GM12891 (cell line): ENCODE measurements around the gene EYA2.
"Not testable (repeated sequence)": the region's sequence is repeated elsewhere in the genome, so short reads cannot be mapped to it uniquely, and the experiment has no call there.

Source experiments
- DNase-seq: peaks from one replicate; pipeline ENCODE4 v3.0.0; 2011; ENCODE audit warnings: low spot score; ENCODE audit not compliant: insufficient read length
- FAIRE-seq: peaks from 2 replicates; lab custom pipeline; 2011; peaks lifted over from hg19 to GRCh38; lab: Jason Lieb, UNC
- PAX5 ChIP-seq: IDR thresholded peaks from 2 replicates; pipeline ENCODE4 v1.6.1; 2011; ENCODE audit warnings: low read length, moderate library complexity, mild to moderate bottlenecking; ENCODE audit not compliant: insufficient read depth, severe bottlenecking
- POLR2A ChIP-seq: IDR thresholded peaks from 2 replicates; pipeline ENCODE4 v1.6.1; 2011; ENCODE audit warnings: low read depth, low read length, control low read depth
- POLR2AphosphoS5 ChIP-seq: IDR thresholded peaks from 2 replicates; pipeline ENCODE4 v1.6.1; 2011; ENCODE audit warnings: low read depth, low read length, control low read depth
- POU2F2 ChIP-seq: IDR thresholded peaks from 2 replicates; pipeline ENCODE4 v1.6.1; 2011; ENCODE audit warnings: low read depth, mild to moderate bottlenecking, control low read depth, low read length, moderate library complexity
- SPI1 ChIP-seq: IDR thresholded peaks from 2 replicates; pipeline ENCODE4 v1.6.1; 2011; ENCODE audit warnings: low read depth, low read length, control low read depth
- TAF1 ChIP-seq: IDR thresholded peaks from 2 replicates; pipeline ENCODE4 v1.6.1; 2011; ENCODE audit warnings: low read depth, low read length, control low read depth

The EYA2 gene

GRCh38 chr20:46951405-46951804 lies 56.8 kb downstream of the EYA2 start:
- DNase-seq (no peak), FAIRE-seq (no peak)
- no peak for TF ChIP-seq POLR2A
- no peak for TF ChIP-seq TAF1
- TF ChIP-seq POU2F2 = no peak
- no peak for TF ChIP-seq POLR2AphosphoS5
- no peak for TF ChIP-seq PAX5
- no peak for TF ChIP-seq SPI1

GRCh38 chr20:46951840-46952497 lies 57.3 kb downstream of the EYA2 start:
- TF ChIP-seq PAX5 (no peak), TAF1 (no peak), SPI1 (no peak), POU2F2 (no peak), POLR2A (no peak), POLR2AphosphoS5 (no peak)
- DNase-seq (no peak), FAIRE-seq (no peak)

DNA sequence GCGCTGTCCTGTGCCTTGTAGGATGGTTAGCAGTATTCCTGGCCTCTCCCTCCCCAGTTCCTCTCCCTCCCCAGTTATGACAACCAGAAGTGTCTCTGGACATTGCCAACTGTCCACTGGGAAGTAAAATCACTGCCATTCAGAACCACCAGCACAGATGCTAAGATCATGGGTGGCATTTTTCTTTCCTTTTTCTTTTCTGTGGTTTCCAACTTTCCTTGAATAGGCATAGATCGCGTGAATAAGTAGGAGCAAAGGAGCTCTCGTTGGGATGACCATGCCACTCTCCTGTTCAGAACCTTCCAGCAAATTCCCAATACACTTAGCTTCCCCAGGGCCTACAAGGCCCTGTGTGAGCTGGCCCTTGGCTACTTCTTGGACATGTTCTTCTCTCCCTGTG lies 59.0 kb downstream of the EYA2 start:
- TF ChIP-seq SPI1 = no peak
- no peak for TF ChIP-seq POU2F2
- TF ChIP-seq POLR2A = no peak
- no peak for TF ChIP-seq TAF1
- no peak for TF ChIP-seq POLR2AphosphoS5
- no peak for TF ChIP-seq PAX5
- no peak for FAIRE-seq

DNA sequence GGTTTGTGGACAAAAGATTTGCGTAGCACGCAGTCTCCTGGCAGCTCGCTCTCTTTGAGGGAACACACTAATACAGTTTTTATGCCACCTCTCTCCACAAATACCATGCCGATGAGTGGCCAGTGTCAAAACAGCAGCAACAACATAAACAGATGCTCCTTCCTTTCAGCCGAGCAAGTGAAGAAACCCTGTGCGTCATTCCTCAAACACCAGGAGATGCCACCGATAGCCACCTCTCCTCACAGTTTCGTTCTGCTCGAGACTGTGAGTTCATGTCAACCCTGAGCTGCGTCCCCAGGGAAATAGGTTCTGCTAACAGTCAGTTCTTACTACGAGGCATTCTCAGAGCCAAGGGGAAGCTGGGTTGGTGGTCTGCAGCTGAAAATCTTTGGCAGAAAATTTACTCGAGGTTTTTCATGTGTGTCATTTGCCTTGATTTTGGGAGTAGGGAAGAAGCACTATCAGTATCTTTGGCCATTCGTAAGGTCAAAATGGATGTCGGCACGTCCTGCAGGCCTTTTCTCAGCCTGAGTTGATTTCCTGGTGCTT lies 59.9 kb downstream of the EYA2 start:
- TF ChIP-seq TAF1 (no peak), SPI1 (no peak), POLR2A (no peak), POLR2AphosphoS5 (no peak), PAX5 (no peak), POU2F2 (no peak)
- DNase-seq = no peak
- FAIRE-seq = no peak

More for the DNA sequence above, 59.0 kb downstream of the EYA2 start:
- DNase-seq = no peak

GRCh38 chr20:46955601-46956556 lies 61.2 kb downstream of the EYA2 start:
- no peak for TF ChIP-seq SPI1
- no peak for TF ChIP-seq POU2F2
- TF ChIP-seq POLR2AphosphoS5 = no peak
- TF ChIP-seq POLR2A = no peak
- TF ChIP-seq TAF1 = no peak
- TF ChIP-seq PAX5 = no peak
- FAIRE-seq (no peak), DNase-seq (no peak)

GRCh38 chr20:46959081-46959692 lies 64.5 kb downstream of the EYA2 start:
- TF ChIP-seq PAX5 = no peak
- TF ChIP-seq TAF1 = no peak
- no peak for DNase-seq
- FAIRE-seq = no peak

DNA sequence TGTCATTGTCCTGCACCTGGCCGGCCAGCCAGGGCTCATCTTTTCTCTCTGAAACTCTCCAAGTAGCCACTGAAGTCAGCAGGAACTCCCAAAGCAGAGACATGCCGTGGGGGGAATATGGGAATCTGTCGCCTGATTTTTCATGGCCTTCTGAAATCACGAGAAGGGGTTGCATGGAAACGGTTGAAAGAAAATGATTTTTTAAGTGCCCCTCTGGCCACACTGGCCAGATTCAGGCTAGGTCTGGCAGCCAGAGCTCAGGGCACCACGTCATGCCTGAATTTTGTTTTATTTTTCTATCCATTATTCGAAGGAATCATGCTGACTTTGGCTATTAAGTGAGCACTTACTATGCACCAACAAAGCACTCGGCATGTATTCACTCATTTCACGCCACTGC lies 65.2 kb downstream of the EYA2 start:
- no peak for TF ChIP-seq TAF1
- no peak for TF ChIP-seq PAX5
- TF ChIP-seq POLR2AphosphoS5 = no peak
- TF ChIP-seq POLR2A = no peak
- TF ChIP-seq SPI1 = no peak
- TF ChIP-seq POU2F2 = no peak
- no peak for FAIRE-seq
- DNase-seq = no peak

DNA sequence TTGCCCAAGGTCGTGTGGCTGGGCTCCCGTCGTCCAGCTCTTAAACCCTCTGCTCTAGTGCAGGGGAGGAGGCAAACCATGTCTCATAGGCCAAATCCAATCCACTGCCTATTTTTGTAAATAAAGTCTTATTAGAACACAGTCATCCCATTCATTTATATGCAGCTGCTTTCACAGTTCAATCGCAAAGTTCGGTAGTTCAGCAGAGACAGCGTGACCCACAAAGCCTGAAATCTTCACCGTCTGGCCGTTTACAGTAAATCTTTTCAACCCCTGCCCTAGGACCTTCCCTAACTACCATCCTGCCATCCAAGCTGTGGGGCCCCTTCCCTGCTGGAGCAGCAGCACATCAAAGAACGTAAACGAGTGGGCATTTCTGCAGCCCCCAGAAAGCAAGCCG lies 65.9 kb downstream of the EYA2 start:
- FAIRE-seq = no peak
- no peak for TF ChIP-seq SPI1
- TF ChIP-seq POLR2AphosphoS5 = no peak
- TF ChIP-seq POU2F2 = no peak
- TF ChIP-seq PAX5 = no peak
- no peak for TF ChIP-seq TAF1
- no peak for TF ChIP-seq POLR2A
- DNase-seq = no peak

- FAIRE-seq, DNase-seq: not testable (repeated sequence)
Measured at GRCh38 chr20:46961968-46962367, 67.3 kb downstream of the EYA2 start.
